Keratinocyte (primary cell): ENCODE results near the gene LASP1NB.

Source experiments
- DNase-seq: peaks from one replicate; pipeline ENCODE4 v3.0.0-alpha.2; 2011; ENCODE audit warnings: low read depth, missing footprints, low spot score
- FAIRE-seq: peaks from 2 replicates; lab custom pipeline; 2011; peaks lifted over from hg19 to GRCh38; lab: Jason Lieb, UNC
- H2AFZ ChIP-seq: 2 replicates; pipeline ENCODE4 v1.6.0; 2012; ENCODE audit warnings: low read length, control low read depth, inconsistent platforms; ENCODE audit not compliant: control insufficient read depth
- H3K27ac ChIP-seq: 2 replicates; pipeline ENCODE4 v1.5.1; 2011; ENCODE audit warnings: low read length; ENCODE audit not compliant: control insufficient read depth, insufficient read depth
- H3K27me3 ChIP-seq: 3 replicates; pipeline ENCODE4 v1.6.0; 2011; ENCODE audit warnings: low read length; ENCODE audit not compliant: control insufficient read depth, insufficient read depth; ENCODE audit errors: extremely low read depth
- H3K36me3 ChIP-seq, 2 experiments: 2 replicates in 1 of 2; 3 replicates in 1 of 2; pipeline ENCODE4 v1.5.1; 2011; ENCODE audit warnings: low read length in 2 of 2, mild to moderate bottlenecking in 1 of 2; ENCODE audit not compliant: control insufficient read depth in 2 of 2, insufficient read depth in 2 of 2; ENCODE audit errors: extremely low read depth in 1 of 2
- H3K4me1 ChIP-seq: 3 replicates; pipeline ENCODE4 v1.5.1; 2011; ENCODE audit warnings: low read length; ENCODE audit not compliant: control insufficient read depth, insufficient read depth; ENCODE audit errors: extremely low read depth
- H3K4me2 ChIP-seq: 3 replicates; pipeline ENCODE4 v1.6.0; 2011; ENCODE audit warnings: low read depth, low read length; ENCODE audit not compliant: control insufficient read depth, insufficient read depth; ENCODE audit errors: extremely low read depth
- H3K4me3 ChIP-seq, 3 experiments: fragments of 200-600 bp in 1 of 3; sonication (generic) in 1 of 3; 2 replicates in 2 of 3; 3 replicates in 1 of 3; pipeline ENCODE4 v1.5.1; 2011 to 2016; ENCODE audit warnings: low read length in 3 of 3, mild to moderate bottlenecking in 3 of 3, control low read depth in 2 of 3, inconsistent platforms in 1 of 3, low read depth in 1 of 3, mixed read lengths in 1 of 3, mixed run types in 1 of 3, moderate library complexity in 1 of 3; ENCODE audit not compliant: control insufficient read depth in 2 of 3, insufficient read depth in 2 of 3; ENCODE audit errors: extremely low read depth in 1 of 3
- H3K79me2 ChIP-seq: 2 replicates; pipeline ENCODE4 v1.6.0; 2012; ENCODE audit warnings: low read length; ENCODE audit not compliant: control insufficient read depth, insufficient read depth
- H3K9ac ChIP-seq: 3 replicates; pipeline ENCODE4 v1.6.0; 2011; ENCODE audit warnings: low read length; ENCODE audit not compliant: control insufficient read depth, insufficient read depth; ENCODE audit errors: extremely low read depth
- H3K9me1 ChIP-seq: 3 replicates; pipeline ENCODE4 v1.6.0; 2011; ENCODE audit warnings: low read length; ENCODE audit not compliant: control insufficient read depth, insufficient read depth; ENCODE audit errors: extremely low read depth
- H3K9me3 ChIP-seq: 2 replicates; pipeline ENCODE4 v1.5.1; 2012; ENCODE audit warnings: low read depth, low read length; ENCODE audit not compliant: control insufficient read depth
- H4K20me1 ChIP-seq: 3 replicates; pipeline ENCODE4 v1.6.0; 2011; ENCODE audit warnings: low read length; ENCODE audit not compliant: control insufficient read depth, insufficient read depth; ENCODE audit errors: extremely low read depth
- EZH2 ChIP-seq: IDR thresholded peaks from one replicate; pipeline ENCODE4 v1.6.1; 2012; ENCODE audit warnings: inconsistent platforms, mild to moderate bottlenecking, low read length, moderate library complexity
- dilution Hi-C: fragments of 300-500 bp; cut with MboI; formaldehyde crosslinking; loops from one replicate; pipeline ENCODE4 v1.7.0; 2020; ENCODE audit warnings: low sequenced_read_pairs; ENCODE audit not compliant: extremely low pct_ligation_motif_present
- TF ChIP-seq, protein P1 (sequence below), 3 experiments: IDR thresholded peaks in 1 of 3; conservative IDR thresholded peaks in 1 of 3; optimal IDR thresholded peaks in 1 of 3; 2 replicates in 2 of 3; 3 replicates in 1 of 3; pipeline versions ENCODE3 to v1.5.1; 2011; ENCODE audit warnings: low read length in 3 of 3, mild to moderate bottlenecking in 3 of 3, moderate library complexity in 2 of 3, control low read depth in 1 of 3, inconsistent platforms in 1 of 3; ENCODE audit not compliant: insufficient read depth in 2 of 3; ENCODE audit errors: extremely low read depth in 1 of 3

LASP1NB gene

GRCh38 chr17:38967290-38967738 lies 41.9 kb downstream of the LASP1NB start, which contains the start of gene FBXO47:
FBXO47 (minus strand) TSS chr17:38967403; CDS start chr17:38963025, 4,378 bp downstream.
- H3K4me2 ChIP-seq: peak within 1 kb of the TSS; percentile 66
- dilution Hi-C loops: no loop called here
- no peaks in the 10 kb centered on the region for H3K79me2 ChIP-seq
- peak within 1 kb of the TSS; percentile 56 for H3K9ac ChIP-seq
- no peaks in the 10 kb centered on the region for H3K9me1 ChIP-seq
- peak within 1 kb of the TSS; percentile 1 to 60 (median 36) for H3K4me3 ChIP-seq
- no peak within 1 kb of the TSS for H3K27ac ChIP-seq
- FAIRE-seq (no peak), DNase-seq (peak; percentile 28)
- H3K4me1 ChIP-seq: no peaks in the 10 kb centered on the region
- TF ChIP-seq, protein P1, sequence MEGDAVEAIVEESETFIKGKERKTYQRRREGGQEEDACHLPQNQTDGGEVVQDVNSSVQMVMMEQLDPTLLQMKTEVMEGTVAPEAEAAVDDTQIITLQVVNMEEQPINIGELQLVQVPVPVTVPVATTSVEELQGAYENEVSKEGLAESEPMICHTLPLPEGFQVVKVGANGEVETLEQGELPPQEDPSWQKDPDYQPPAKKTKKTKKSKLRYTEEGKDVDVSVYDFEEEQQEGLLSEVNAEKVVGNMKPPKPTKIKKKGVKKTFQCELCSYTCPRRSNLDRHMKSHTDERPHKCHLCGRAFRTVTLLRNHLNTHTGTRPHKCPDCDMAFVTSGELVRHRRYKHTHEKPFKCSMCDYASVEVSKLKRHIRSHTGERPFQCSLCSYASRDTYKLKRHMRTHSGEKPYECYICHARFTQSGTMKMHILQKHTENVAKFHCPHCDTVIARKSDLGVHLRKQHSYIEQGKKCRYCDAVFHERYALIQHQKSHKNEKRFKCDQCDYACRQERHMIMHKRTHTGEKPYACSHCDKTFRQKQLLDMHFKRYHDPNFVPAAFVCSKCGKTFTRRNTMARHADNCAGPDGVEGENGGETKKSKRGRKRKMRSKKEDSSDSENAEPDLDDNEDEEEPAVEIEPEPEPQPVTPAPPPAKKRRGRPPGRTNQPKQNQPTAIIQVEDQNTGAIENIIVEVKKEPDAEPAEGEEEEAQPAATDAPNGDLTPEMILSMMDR (optimal IDR thresholded peaks at IDR 0.05 in 1 of 3, IDR thresholded peaks at IDR 0.05 in 1 of 3, conservative IDR thresholded peaks at IDR 0.05 in 1 of 3; ENCODE audit: extremely low read depth in 1 of 3, insufficient read depth in 2 of 3, low read length in 3 of 3): no peak
- TF ChIP-seq EZH2: no peak
- H3K27me3 ChIP-seq: no peaks in the 10 kb centered on the region
- no peaks in the 10 kb centered on the region for H3K9me3 ChIP-seq
- no peaks in the 10 kb centered on the region for H4K20me1 ChIP-seq
- H2AFZ ChIP-seq: peak within 1 kb of the TSS; percentile 94
- H3K36me3 ChIP-seq: no peaks in the 10 kb centered on the region

DNA sequence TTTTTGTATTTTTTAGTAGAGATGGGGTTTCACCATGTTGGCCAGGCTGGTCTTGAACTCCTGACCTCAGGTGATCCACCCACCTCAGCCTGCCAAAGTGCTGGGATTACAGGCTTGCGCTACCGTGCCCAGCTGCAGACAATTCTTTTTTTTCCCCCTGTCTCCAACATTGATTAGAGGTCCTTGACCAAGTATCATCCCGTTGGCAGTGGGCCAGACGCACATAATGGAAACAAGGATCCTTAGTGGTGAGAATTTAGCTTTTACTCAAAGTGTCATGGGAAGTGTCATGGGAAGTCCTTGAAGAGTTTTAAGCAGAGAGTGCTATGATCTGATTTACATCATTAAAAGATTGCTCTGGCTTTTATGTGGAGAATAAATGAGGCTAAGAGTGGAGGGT lies 43.9 kb downstream of the LASP1NB start:
- Histone ChIP-seq H4K20me1 (no peaks in the 10 kb centered on the region), H2AFZ (no peak overlapping the region), H3K79me2 (no peaks in the 10 kb centered on the region), H3K9me1 (no peaks in the 10 kb centered on the region), H3K9me3 (no peaks in the 10 kb centered on the region), H3K36me3 (no peaks in the 10 kb centered on the region), H3K27me3 (no peaks in the 10 kb centered on the region), H3K4me2 (no peak overlapping the region), H3K27ac (no peak overlapping the region), H3K4me3 (no peak overlapping the region), H3K9ac (no peak overlapping the region), H3K4me1 (no peaks in the 10 kb centered on the region)
- DNase-seq: no peak
- no peak for FAIRE-seq
- dilution Hi-C loops: no loop called here
- no peak for TF ChIP-seq EZH2
- TF ChIP-seq, protein P1 (optimal IDR thresholded peaks at IDR 0.05 in 1 of 3, IDR thresholded peaks at IDR 0.05 in 1 of 3, conservative IDR thresholded peaks at IDR 0.05 in 1 of 3; ENCODE audit: extremely low read depth in 1 of 3, insufficient read depth in 2 of 3, low read length in 3 of 3): no peak
